Adrenal gland (tissue), 12 donors: ENCODE results near the gene POLR3F. TPM values are rescaled to one million over a fixed set of nuclear protein-coding genes. Genes with fewer than 3 reads are reported as not detected.

Source experiments
- DNase-seq, 7 donors: peaks; one replicate each; pipeline ENCODE4 v3.0.0-alpha.2; 2019 to 2020
- H3K27ac ChIP-seq, 5 donors: fragments of 200-600 bp; sonication (generic) in 4 of 5; 1 replicate in 3 of 5; 2 replicates in 2 of 5; pipeline versions ENCODE4 v1.5.1 to v1.8.0; 2016 to 2020; ENCODE audit warnings: mild to moderate bottlenecking in 1 of 5
- H3K27me3 ChIP-seq: fragments of 200-600 bp; 2 replicates; pipeline ENCODE4 v1.8.0; 2021
- H3K36me3 ChIP-seq, 2 donors: fragments of 200-600 bp; replicated peaks in 1 of 2; 1 replicate in 1 of 2; 2 replicates in 1 of 2; pipeline versions ENCODE4 v1.5.1 to v1.8.0; 2018 to 2022
- H3K4me1 ChIP-seq, 2 donors: fragments of 200-600 bp; replicated peaks in 1 of 2; 1 replicate in 1 of 2; 2 replicates in 1 of 2; pipeline versions ENCODE4 v1.5.1 to v1.8.0; 2018 to 2021
- H3K4me3 ChIP-seq, 4 donors: fragments of 200-600 bp; sonication (generic) in 3 of 4; one replicate each; pipeline ENCODE4 v1.5.1; 2016 to 2018
- H3K9me3 ChIP-seq, 3 donors: fragments of 200-600 bp; sonication (generic) in 1 of 3; replicated peaks in 1 of 3; 1 replicate in 2 of 3; 2 replicates in 1 of 3; pipeline versions ENCODE4 v1.5.1 to v1.8.0; 2016 to 2021
- CTCF ChIP-seq, 6 experiments: fragments of 450-650 bp in 4 of 6; fragments of 200-600 bp in 2 of 6; sonication (generic) in 1 of 6; IDR thresholded peaks; 1 replicate in 5 of 6; 2 replicates in 1 of 6; pipeline versions ENCODE4 v1.5.1 to v1.8.0; 2016 to 2021; ENCODE audit warnings: antibody characterized with exemption in 6 of 6, mild to moderate bottlenecking in 2 of 6, moderate library complexity in 1 of 6
- POLR2A ChIP-seq, 2 donors: fragments of 450-650 bp; IDR thresholded peaks; one replicate each; pipeline ENCODE4 v1.6.1; 2017; ENCODE audit warnings: antibody characterized with exemption in 2 of 2, mild to moderate bottlenecking in 2 of 2, moderate library complexity in 1 of 2
- WGBS, 4 donors: extraction: QIAGEN DNeasy Blood & Tissue Kit in 2 of 4; methylation state at CpG; one replicate each; pipeline versions ENCODE4 v1.1.5 to v1.1.7; 2013 to 2017; 5-methylcytosine and 5-hydroxymethylcytosine counted together
- intact Hi-C, 2 donors: fragments of 100-400 bp; cut with DNase I; formaldehyde crosslinking; loops; one replicate each; pipeline versions ENCODE4 v1.14.1 to v1.15.0; 2022 to 2023
- polyA plus RNA-seq, 3 donors: library from polyadenylated mRNA; stranded (reverse); fragments of 200-250 nt in 2 of 3; fragments of 350-450 nt in 1 of 3; fragmentation: Illumina TruSeq in 1 of 3; extraction: RNeasy Lipid Tissue Mini Kit (QIAGEN cat#74804) in 1 of 3; gene quantifications; one replicate each; pipeline ENCODE4 v1.2.3, GENCODE V29; 2013 to 2014
- total RNA-seq, 9 donors: library from RNA; depleted of rRNA in 4 of 9; stranded (reverse); fragments of >200 nt in 4 of 9; fragments of 120-200 nt in 1 of 9; fragmentation: NEBNext Ultra II Directional in 1 of 9; extraction: Animal tissue kit (Norgen Biotek cat#: 25700) in 1 of 9; gene quantifications; one replicate each; pipeline versions ENCODE4 v1.1.0 to v1.2.4, GENCODE V29; 2013 to 2023
- donor health status: healthy with polysubstance abuse.
- donor health status: Bipolar disorder and iron deficiency.
- donor health status: DM: yes; HTN: yes; CAD: no.
- donor health status: DM: no; HTN: no; CAD: no.
- donor health status: DM: no; HTN: no; CAD: no.
- donor health status: DM: yes; HTN: yes; CAD: no.

The POLR3F gene
- total and polyA plus RNA-seq, 12 donors = 4.4 to 26.3 (median 9.5) TPM

- H3K4me1 ChIP-seq = peaks cover 7 to 17% of the 10 kb centered on the region in 2 donors
- peak overlapping the region in 3 of 4 donors; percentile 50 to 79 (median 66) for H3K4me3 ChIP-seq
- H3K27me3 ChIP-seq = no peaks in the 10 kb centered on the region
- 0 to 3% (median 1%) methylated on average over 14 to 15 of the region's 15 CpGs for WGBS, 4 donors
- no peak for DNase-seq
- peak overlapping the region in 1 of 5 donors; percentile 89 for H3K27ac ChIP-seq
- intact Hi-C loops = loop anchor here in 1 of 2 donors (10.0 kb wide), 1 partner anchor 52 kb away; no protein-coding TSS in a partner anchor
- no peaks in the 10 kb centered on the region for H3K9me3 ChIP-seq
- peaks cover 0 to 10% of the 10 kb centered on the region in 2 donors for H3K36me3 ChIP-seq
- no peak for TF ChIP-seq POLR2A (IDR thresholded peaks at IDR 0.05)
These were observed 656 bp upstream of the POLR3F start for GRCh38 chr20:18466574-18466893.

- no peak overlapping the region for H3K4me3 ChIP-seq
- no peaks in the 10 kb centered on the region for H3K27me3 ChIP-seq
- TF ChIP-seq POLR2A (IDR thresholded peaks at IDR 0.05) = no peak
- no peak for TF ChIP-seq CTCF (IDR thresholded peaks at IDR 0.05)
- DNase-seq = no peak
- intact Hi-C loops = no loop called here
- no peaks in the 10 kb centered on the region for H3K4me1 ChIP-seq
- H3K36me3 ChIP-seq = peaks cover 0 to 58% of the 10 kb centered on the region in 2 donors
- no peaks in the 10 kb centered on the region for H3K9me3 ChIP-seq
- H3K27ac ChIP-seq = no peak overlapping the region
- 91 to 100% (median 97%) methylated on average over 1 of the region's 1 CpG for WGBS, 4 donors
These were observed 10.0 kb downstream of the POLR3F start for GRCh38 chr20:18477218-18477617.

GRCh38 chr20:18477821-18478220, 10.6 kb downstream of the POLR3F start:
- H3K9me3 ChIP-seq = no peaks in the 10 kb centered on the region
- WGBS, 4 donors = 90 to 100% (median 98%) methylated on average over 1 of the region's 1 CpG
- TF ChIP-seq CTCF (IDR thresholded peaks at IDR 0.05) (no peak), POLR2A (IDR thresholded peaks at IDR 0.05) (no peak)
- H3K36me3 ChIP-seq = peaks cover 0 to 64% of the 10 kb centered on the region in 2 donors
- no peak for DNase-seq
- intact Hi-C loops = no loop called here
- H3K4me3 ChIP-seq = no peak overlapping the region
- no peaks in the 10 kb centered on the region for H3K27me3 ChIP-seq
- H3K4me1 ChIP-seq = no peaks in the 10 kb centered on the region
- H3K27ac ChIP-seq = no peak overlapping the region

- Histone ChIP-seq H3K4me1 (no peaks in the 10 kb centered on the region), H3K9me3 (no peaks in the 10 kb centered on the region), H3K27me3 (no peaks in the 10 kb centered on the region), H3K36me3 (peaks cover 0 to 70% of the 10 kb centered on the region in 2 donors), H3K27ac (no peak overlapping the region), H3K4me3 (no peak overlapping the region)
- DNase-seq = no peak
- 89 to 98% (median 91%) methylated on average over 4 of the region's 4 CpGs for WGBS, 4 donors
- TF ChIP-seq CTCF (IDR thresholded peaks at IDR 0.05) = no peak
- TF ChIP-seq POLR2A (IDR thresholded peaks at IDR 0.05) = no peak
- intact Hi-C loops = no loop called here
These were observed 14.4 kb downstream of the POLR3F start for GRCh38 chr20:18481596-18481995.

- intact Hi-C loops = no loop called here
- 96 to 98% (median 98%) methylated on average over 3 of the region's 3 CpGs for whole genome bisulfite sequencing, 4 donors
- H3K36me3 ChIP-seq = peaks cover 0 to 45% of the 10 kb centered on the region in 2 donors
- no peak overlapping the region for H3K4me3 ChIP-seq
- no peak for TF ChIP-seq CTCF (IDR thresholded peaks at IDR 0.05)
- no peak for TF ChIP-seq POLR2A (IDR thresholded peaks at IDR 0.05)
- H3K27me3 ChIP-seq = no peaks in the 10 kb centered on the region
- no peak for DNase-seq
- no peak overlapping the region for H3K27ac ChIP-seq
- no peaks in the 10 kb centered on the region for H3K9me3 ChIP-seq
- H3K4me1 ChIP-seq = no peaks in the 10 kb centered on the region
These were observed 21.1 kb downstream of the POLR3F start for GRCh38 chr20:18488301-18488700.
